ENCODE data around the gene GBP7. TPM values are rescaled to one million over a fixed set of nuclear protein-coding genes. Genes with fewer than 3 reads are reported as not detected.

The GBP7 gene
- total RNA-seq, 1 experiment from 2014 or later, result not detected

DNA sequence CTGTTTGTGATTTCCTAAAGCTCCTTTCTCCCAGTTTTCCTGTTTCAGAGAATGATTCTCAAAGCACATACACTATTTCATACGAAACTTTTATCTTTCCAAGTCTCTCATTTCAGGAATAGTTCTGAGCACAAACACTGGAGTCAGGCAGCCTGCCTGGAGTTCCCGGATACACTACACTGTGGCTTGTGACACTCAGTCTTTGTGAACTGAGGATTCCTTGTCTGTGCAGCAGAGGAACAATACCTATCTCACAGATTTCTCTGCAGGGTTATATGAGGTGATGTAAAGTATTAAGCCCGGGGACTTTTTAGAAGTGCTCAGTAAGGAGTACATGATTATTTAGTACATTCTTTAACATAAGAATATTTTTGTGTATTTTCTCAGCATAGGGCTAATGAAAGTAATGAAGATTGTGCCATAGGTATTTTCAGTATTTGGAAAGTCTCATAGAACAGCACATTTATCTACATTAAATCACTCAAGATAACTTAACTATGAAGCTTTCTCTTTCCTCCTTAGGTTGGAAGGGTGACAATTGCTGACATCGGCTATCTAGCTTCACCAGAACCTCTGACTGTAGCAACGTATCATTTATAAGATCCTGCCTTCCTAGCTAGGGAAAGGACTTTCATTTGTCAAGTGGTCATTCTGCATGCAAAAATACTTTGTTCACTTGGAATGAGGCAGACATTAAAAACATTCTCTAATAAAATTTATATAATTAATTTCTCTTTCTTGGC, 62.8 kb downstream of the GBP7 start:
- DNase-seq (ENCODE audit: low spot score), result no peak
- Histone ChIP-seq H3K27ac (ENCODE audit: low read depth, low read length, poor library complexity, severe bottlenecking) (no peak overlapping the region), H3K9me3 (ENCODE audit: low read depth, low read length, poor library complexity, severe bottlenecking) (no peaks in the 10 kb centered on the region), H3K27me3 (replicated peaks; ENCODE audit: insufficient read depth, low read depth, low read length, poor library complexity) (no peaks in the 10 kb centered on the region), H3K36me3 (ENCODE audit: insufficient read depth, low read length, poor library complexity, severe bottlenecking) (no peaks in the 10 kb centered on the region), H3K4me3 (ENCODE audit: low read depth, low read length, poor library complexity, severe bottlenecking) (no peak overlapping the region), H3K4me1 (ENCODE audit: insufficient read depth, low read length, poor library complexity, severe bottlenecking) (no peaks in the 10 kb centered on the region)
- BruUV-seq (replicated peaks), result no TSS peak
- TF ChIP-seq, protein P1, sequence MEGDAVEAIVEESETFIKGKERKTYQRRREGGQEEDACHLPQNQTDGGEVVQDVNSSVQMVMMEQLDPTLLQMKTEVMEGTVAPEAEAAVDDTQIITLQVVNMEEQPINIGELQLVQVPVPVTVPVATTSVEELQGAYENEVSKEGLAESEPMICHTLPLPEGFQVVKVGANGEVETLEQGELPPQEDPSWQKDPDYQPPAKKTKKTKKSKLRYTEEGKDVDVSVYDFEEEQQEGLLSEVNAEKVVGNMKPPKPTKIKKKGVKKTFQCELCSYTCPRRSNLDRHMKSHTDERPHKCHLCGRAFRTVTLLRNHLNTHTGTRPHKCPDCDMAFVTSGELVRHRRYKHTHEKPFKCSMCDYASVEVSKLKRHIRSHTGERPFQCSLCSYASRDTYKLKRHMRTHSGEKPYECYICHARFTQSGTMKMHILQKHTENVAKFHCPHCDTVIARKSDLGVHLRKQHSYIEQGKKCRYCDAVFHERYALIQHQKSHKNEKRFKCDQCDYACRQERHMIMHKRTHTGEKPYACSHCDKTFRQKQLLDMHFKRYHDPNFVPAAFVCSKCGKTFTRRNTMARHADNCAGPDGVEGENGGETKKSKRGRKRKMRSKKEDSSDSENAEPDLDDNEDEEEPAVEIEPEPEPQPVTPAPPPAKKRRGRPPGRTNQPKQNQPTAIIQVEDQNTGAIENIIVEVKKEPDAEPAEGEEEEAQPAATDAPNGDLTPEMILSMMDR (conservative IDR thresholded peaks at IDR 0.05; ENCODE audit: low read depth, low read length), result no peak
- no peak for TF ChIP-seq EZH2 (IDR thresholded peaks at IDR 0.05; ENCODE audit: borderline replicate concordance, low read depth, low read length, poor library complexity, severe bottlenecking)
- POLR2A ChIA-PET (ENCODE audit: low non-redundant PET), result no interaction called here
- intact Hi-C loops (cut with micrococcal nuclease; ENCODE audit: unreplicated experiment), result no loop called here
- CTCF ChIA-PET, result no interaction called here

GRCh38 chr1:89104687-89105086, 71.1 kb downstream of the GBP7 start:
- no peak for DNase-seq (ENCODE audit: low spot score)
- H3K9me3 ChIP-seq (ENCODE audit: low read depth, low read length, poor library complexity, severe bottlenecking), result no peaks in the 10 kb centered on the region
- no peaks in the 10 kb centered on the region for H3K27me3 ChIP-seq (replicated peaks; ENCODE audit: insufficient read depth, low read depth, low read length, poor library complexity)
- H3K36me3 ChIP-seq (ENCODE audit: insufficient read depth, low read length, poor library complexity, severe bottlenecking), result no peaks in the 10 kb centered on the region
- H3K27ac ChIP-seq (ENCODE audit: low read depth, low read length, poor library complexity, severe bottlenecking), result no peak overlapping the region
- ChIA-PET CTCF (no interaction called here), POLR2A (ENCODE audit: low non-redundant PET) (no interaction called here)
- intact Hi-C loops (cut with micrococcal nuclease; ENCODE audit: unreplicated experiment), result no loop called here
- no peaks in the 10 kb centered on the region for H3K4me1 ChIP-seq (ENCODE audit: insufficient read depth, low read length, poor library complexity, severe bottlenecking)
- no TSS peak for BruUV-seq (replicated peaks)
- H3K4me3 ChIP-seq (ENCODE audit: low read depth, low read length, poor library complexity, severe bottlenecking), result no peak overlapping the region
- TF ChIP-seq, protein P1 (conservative IDR thresholded peaks at IDR 0.05; ENCODE audit: low read depth, low read length), result no peak
- TF ChIP-seq EZH2 (IDR thresholded peaks at IDR 0.05; ENCODE audit: borderline replicate concordance, low read depth, low read length, poor library complexity, severe bottlenecking), result no peak

DNA sequence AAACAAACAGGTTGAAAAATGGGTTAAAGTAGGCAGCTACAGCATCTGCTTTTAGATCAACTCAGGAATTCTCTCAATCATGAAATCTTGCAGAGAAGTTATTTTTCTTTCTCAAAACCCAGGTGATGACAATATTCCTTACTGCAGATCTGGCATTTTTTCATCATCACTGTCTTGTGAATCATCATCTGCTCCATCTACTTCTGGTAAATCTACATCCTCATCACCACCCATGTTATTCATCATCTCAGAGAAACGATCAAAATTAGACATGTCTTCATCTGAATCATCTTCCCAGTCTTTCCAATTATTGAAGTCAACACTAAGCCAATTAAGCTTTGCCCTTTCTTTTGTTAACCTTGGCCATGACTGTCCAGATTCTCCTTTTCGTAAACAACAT, 71.7 kb downstream of the GBP7 start:
- TF ChIP-seq EZH2 (IDR thresholded peaks at IDR 0.05; ENCODE audit: borderline replicate concordance, low read depth, low read length, poor library complexity, severe bottlenecking), result no peak
- TF ChIP-seq, protein P1 (conservative IDR thresholded peaks at IDR 0.05; ENCODE audit: low read depth, low read length), result no peak
- intact Hi-C loops (cut with micrococcal nuclease; ENCODE audit: unreplicated experiment), result no loop called here
- BruUV-seq (replicated peaks), result no TSS peak
- no peaks in the 10 kb centered on the region for H3K27me3 ChIP-seq (replicated peaks; ENCODE audit: insufficient read depth, low read depth, low read length, poor library complexity)
- no peaks in the 10 kb centered on the region for H3K9me3 ChIP-seq (ENCODE audit: low read depth, low read length, poor library complexity, severe bottlenecking)
- H3K36me3 ChIP-seq (ENCODE audit: insufficient read depth, low read length, poor library complexity, severe bottlenecking), result no peaks in the 10 kb centered on the region
- CTCF ChIA-PET, result no interaction called here
- no peak overlapping the region for H3K27ac ChIP-seq (ENCODE audit: low read depth, low read length, poor library complexity, severe bottlenecking)
- no peaks in the 10 kb centered on the region for H3K4me1 ChIP-seq (ENCODE audit: insufficient read depth, low read length, poor library complexity, severe bottlenecking)
- POLR2A ChIA-PET (ENCODE audit: low non-redundant PET), result no interaction called here
- DNase-seq (ENCODE audit: low spot score), result no peak
- H3K4me3 ChIP-seq (ENCODE audit: low read depth, low read length, poor library complexity, severe bottlenecking), result no peak overlapping the region

Measured in A673 (cell line).